GM23338 (cell line): Measurements from ENCODE around the gene SRMS. TPM values are rescaled to one million over a fixed set of nuclear protein-coding genes. Genes with fewer than 3 reads are reported as not detected.

Experiments
- ATAC-seq: fragments of 200-7000 bp; cut with Tn5 transposase; 3 replicates; pipeline ENCODE4 v1.9.1; 2020
- DNase-seq: peaks from one replicate; pipeline ENCODE4 v3.0.0-alpha.2; 2015; ENCODE audit warnings: low spot score
- H2AFZ ChIP-seq: fragments of 200-600 bp; sonication (generic); 2 replicates; pipeline ENCODE4 v1.8.0; 2016; ENCODE audit warnings: antibody characterized with exemption, mild to moderate bottlenecking, moderate library complexity
- H3F3A ChIP-seq: fragments of 200-600 bp; sonication (generic); replicated peaks from 2 replicates; pipeline ENCODE4 v1.8.0; 2017; ENCODE audit warnings: antibody characterized with exemption, mixed run types, low read depth
- H3K27ac ChIP-seq: fragments of 200-600 bp; sonication (generic); 2 replicates; pipeline ENCODE4 v1.6.1; 2016; ENCODE audit warnings: low read depth
- H3K27me3 ChIP-seq: fragments of 200-600 bp; sonication (generic); 2 replicates; pipeline ENCODE4 v1.8.0; 2016; ENCODE audit warnings: mild to moderate bottlenecking, mixed run types, moderate library complexity; ENCODE audit not compliant: insufficient read depth
- H3K36me3 ChIP-seq: fragments of 200-600 bp; sonication (generic); 2 replicates; pipeline ENCODE4 v1.8.0; 2016; ENCODE audit warnings: mild to moderate bottlenecking; ENCODE audit not compliant: insufficient read depth
- H3K4me1 ChIP-seq: fragments of 200-600 bp; sonication (generic); 2 replicates; pipeline ENCODE4 v1.8.0; 2016; ENCODE audit warnings: mild to moderate bottlenecking, moderate library complexity; ENCODE audit not compliant: insufficient read depth
- H3K4me2 ChIP-seq: fragments of 200-600 bp; sonication (generic); 2 replicates; pipeline ENCODE4 v1.7.1; 2017; ENCODE audit warnings: mixed run types
- H3K4me3 ChIP-seq: fragments of 200-600 bp; sonication (generic); 2 replicates; pipeline ENCODE4 v1.6.1; 2016; ENCODE audit warnings: mixed run types
- H3K79me2 ChIP-seq: fragments of 200-600 bp; sonication (generic); replicated peaks from 2 replicates; pipeline ENCODE4 v1.8.0; 2017; ENCODE audit warnings: mild to moderate bottlenecking; ENCODE audit not compliant: insufficient read depth
- H3K9me2 ChIP-seq: fragments of 200-600 bp; sonication (generic); 2 replicates; pipeline ENCODE4 v1.8.0; 2017; ENCODE audit not compliant: insufficient read depth
- H4K20me1 ChIP-seq: fragments of 200-600 bp; sonication (generic); replicated peaks from 2 replicates; pipeline ENCODE4 v1.8.0; 2017; ENCODE audit warnings: mild to moderate bottlenecking; ENCODE audit not compliant: insufficient read depth
- H3K27ac Mint-ChIP-seq: 2 replicates; pipeline ENCODE4 v1.8.0; 2020; ENCODE audit warnings: inconsistent platforms, mild to moderate bottlenecking, moderate library complexity, mixed read lengths
- H3K27me3 Mint-ChIP-seq: 3 replicates; pipeline ENCODE4 v1.8.0; 2022; ENCODE audit warnings: low read depth, mild to moderate bottlenecking, moderate library complexity, mixed read lengths, inconsistent platforms; ENCODE audit not compliant: insufficient read depth, poor library complexity
- H3K36me3 Mint-ChIP-seq: 3 replicates; pipeline ENCODE4 v1.8.0; 2021; ENCODE audit warnings: low read depth, mild to moderate bottlenecking, inconsistent platforms, moderate library complexity, mixed read lengths
- H3K4me1 Mint-ChIP-seq: 3 replicates; pipeline ENCODE4 v1.8.0; 2020; ENCODE audit warnings: mild to moderate bottlenecking, inconsistent platforms, mixed read lengths
- H3K4me3 Mint-ChIP-seq: 3 replicates; pipeline ENCODE4 v1.8.0; 2021; ENCODE audit warnings: moderate library complexity, mild to moderate bottlenecking, inconsistent platforms, mixed read lengths
- H3K9me3 Mint-ChIP-seq: 3 replicates; pipeline ENCODE4 v1.8.0; 2020; ENCODE audit warnings: moderate library complexity, mild to moderate bottlenecking, inconsistent platforms, mixed read lengths
- CREB1 ChIP-seq: fragments of 250-450 bp; sonication (Bioruptor Pico); IDR thresholded peaks from 2 replicates; pipeline ENCODE4 v1.5.0; 2020; ENCODE audit warnings: low read depth, mild to moderate bottlenecking, moderate library complexity
- CTCF ChIP-seq, 2 experiments: fragments of 200-600 bp in 1 of 2; sonication (generic) in 1 of 2; conservative IDR thresholded peaks; 2 replicates each; pipeline versions ENCODE4 v1.5.1 to v1.6.1; 2016 to 2017; ENCODE audit warnings: antibody characterized with exemption in 2 of 2, low read depth in 2 of 2, mild to moderate bottlenecking in 2 of 2, moderate library complexity in 1 of 2
- EZH2phosphoT487 ChIP-seq: fragments of 200-600 bp; sonication (generic); IDR thresholded peaks from one replicate; pipeline ENCODE4 v1.8.1; 2018; ENCODE audit warnings: antibody characterized with exemption; ENCODE audit not compliant: unreplicated experiment
- NANOG ChIP-seq: IDR thresholded peaks from 2 replicates; pipeline ENCODE4 v1.6.1; 2016; ENCODE audit warnings: antibody characterized with exemption, borderline replicate concordance
- STAT1 ChIP-seq: IDR thresholded peaks from one replicate; pipeline ENCODE4 v1.6.1; 2016; ENCODE audit warnings: antibody characterized with exemption; ENCODE audit not compliant: unreplicated experiment
- ZNF331 ChIP-seq: fragments of 250-450 bp; sonication (Bioruptor Pico); IDR thresholded peaks from 2 replicates; pipeline ENCODE4 v1.5.0; 2020; ENCODE audit warnings: low read depth, mild to moderate bottlenecking, moderate library complexity
- polyA plus RNA-seq: library from polyadenylated mRNA; unstranded; fragments of >200 nt; fragmentation: Nextera tagmentation; extraction: Ambion mirVana; gene quantifications from 2 replicates; pipeline ENCODE4 v1.2.1, GENCODE V29; 2016
- total RNA-seq: library from RNA; depleted of rRNA; stranded (reverse); fragments of >200 nt; shearing (Covaris generic); gene quantifications from 2 replicates; pipeline ENCODE4 v1.2.3, GENCODE V29; 2014
- TF ChIP-seq, protein P1 (sequence below): IDR thresholded peaks from 2 replicates; pipeline ENCODE4 v1.6.1; 2016; ENCODE audit warnings: antibody characterized with exemption
- TF ChIP-seq, protein P2 (sequence below): IDR thresholded peaks from one replicate; pipeline ENCODE4 v1.6.1; 2018; ENCODE audit warnings: antibody characterized with exemption; ENCODE audit not compliant: unreplicated experiment

Gene SRMS
- total and polyA plus RNA-seq, 2 experiments from 2014 or later: 0.23 to 0.59 TPM

DNA sequence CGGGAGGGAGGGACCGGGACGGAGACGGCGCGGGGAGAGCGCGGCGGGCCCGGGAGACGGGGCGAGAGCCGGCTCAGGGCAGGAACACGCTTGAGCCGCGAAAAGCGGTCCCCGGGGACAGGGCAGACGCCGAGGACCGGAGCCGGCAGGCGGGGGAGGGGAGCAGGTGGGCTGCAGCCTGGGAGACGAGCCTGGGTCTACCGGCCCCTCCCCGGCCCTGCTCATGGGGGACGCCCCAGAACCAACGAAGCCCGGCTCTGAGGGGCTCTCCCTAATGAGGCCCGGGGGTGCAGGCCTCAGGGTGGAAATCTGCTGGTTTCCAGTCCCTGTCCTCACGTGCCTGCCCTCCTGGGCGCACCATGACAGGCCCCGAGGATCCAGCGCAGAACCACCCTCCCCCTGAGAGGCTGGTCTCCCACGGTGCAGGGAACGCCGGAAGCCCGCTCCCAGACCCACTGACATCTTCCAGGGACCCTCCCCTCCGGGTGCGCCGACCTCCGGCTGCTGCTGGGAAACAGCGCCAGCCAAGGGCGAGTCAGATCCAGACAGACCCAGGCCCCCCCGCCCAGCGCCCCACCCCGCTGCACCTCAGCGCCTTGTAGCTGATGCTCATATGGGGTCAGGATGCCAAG lies 48.1 kb downstream of the SRMS start:
- Mint-ChIP-seq H3K27ac (no peak overlapping the region), H3K27me3 (peaks cover 28% of the 10 kb centered on the region), H3K36me3 (no peaks in the 10 kb centered on the region), H3K9me3 (0 out of 3 replicates have a peak, but pooled peaks cover 5% of the 10 kb centered on the region), H3K4me1 (peaks cover 5% of the 10 kb centered on the region; the same call in 2 of the 3 replicates), H3K4me3 (peak overlapping the region; percentile 57)
- H3K79me2 ChIP-seq: no peaks in the 10 kb centered on the region
- no peaks in the 10 kb centered on the region for H3K36me3 ChIP-seq
- DNase-seq (no peak), ATAC-seq (peak; percentile 9; the same call in 2 of the 3 replicates)
- TF ChIP-seq NANOG (no peak), ZNF331 (CRISPR knock-in tag) (no peak)
- TF ChIP-seq, protein P1, sequence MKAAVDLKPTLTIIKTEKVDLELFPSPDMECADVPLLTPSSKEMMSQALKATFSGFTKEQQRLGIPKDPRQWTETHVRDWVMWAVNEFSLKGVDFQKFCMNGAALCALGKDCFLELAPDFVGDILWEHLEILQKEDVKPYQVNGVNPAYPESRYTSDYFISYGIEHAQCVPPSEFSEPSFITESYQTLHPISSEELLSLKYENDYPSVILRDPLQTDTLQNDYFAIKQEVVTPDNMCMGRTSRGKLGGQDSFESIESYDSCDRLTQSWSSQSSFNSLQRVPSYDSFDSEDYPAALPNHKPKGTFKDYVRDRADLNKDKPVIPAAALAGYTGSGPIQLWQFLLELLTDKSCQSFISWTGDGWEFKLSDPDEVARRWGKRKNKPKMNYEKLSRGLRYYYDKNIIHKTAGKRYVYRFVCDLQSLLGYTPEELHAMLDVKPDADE: no peak
- H2AFZ ChIP-seq: 0 out of 2 replicates have a peak overlapping the region, but pooled peaks have one; percentile 66
- no peaks in the 10 kb centered on the region for H4K20me1 ChIP-seq
- H3K4me2 ChIP-seq: peak overlapping the region; percentile 80
- H3K4me3 ChIP-seq: peak overlapping the region; percentile 56
- no peaks in the 10 kb centered on the region for H3K9me2 ChIP-seq
- no peaks in the 10 kb centered on the region for H3F3A ChIP-seq
- H3K27ac ChIP-seq: no peak overlapping the region
- H3K4me1 ChIP-seq: peaks cover 20% of the 10 kb centered on the region
- peaks cover 36% of the 10 kb centered on the region for H3K27me3 ChIP-seq

GRCh38 chr20:63498960-63499337 lies 48.6 kb downstream of the SRMS start, which contains the start of gene EEF1A2:
Gene EEF1A2, minus strand, starts transcription at chr20:63499083. Its CDS starts 1,320 bp downstream, at chr20:63497763.
- Histone ChIP-seq H3K36me3 (no peaks in the 10 kb centered on the region), H3K9me2 (no peaks in the 10 kb centered on the region), H3F3A (no peaks in the 10 kb centered on the region), H3K4me1 (peaks cover 20% of the 10 kb centered on the region), H2AFZ (0 out of 2 replicates have a peak within 1 kb of the TSS, but pooled peaks have one; percentile 66), H3K4me3 (peak within 1 kb of the TSS; percentile 56), H3K27me3 (peaks cover 36% of the 10 kb centered on the region), H3K27ac (no peak within 1 kb of the TSS), H3K4me2 (peak within 1 kb of the TSS; percentile 80), H4K20me1 (no peaks in the 10 kb centered on the region), H3K79me2 (no peaks in the 10 kb centered on the region)
- H3K4me3 Mint-ChIP-seq: peak within 1 kb of the TSS; percentile 69
- TF ChIP-seq, protein P2, sequence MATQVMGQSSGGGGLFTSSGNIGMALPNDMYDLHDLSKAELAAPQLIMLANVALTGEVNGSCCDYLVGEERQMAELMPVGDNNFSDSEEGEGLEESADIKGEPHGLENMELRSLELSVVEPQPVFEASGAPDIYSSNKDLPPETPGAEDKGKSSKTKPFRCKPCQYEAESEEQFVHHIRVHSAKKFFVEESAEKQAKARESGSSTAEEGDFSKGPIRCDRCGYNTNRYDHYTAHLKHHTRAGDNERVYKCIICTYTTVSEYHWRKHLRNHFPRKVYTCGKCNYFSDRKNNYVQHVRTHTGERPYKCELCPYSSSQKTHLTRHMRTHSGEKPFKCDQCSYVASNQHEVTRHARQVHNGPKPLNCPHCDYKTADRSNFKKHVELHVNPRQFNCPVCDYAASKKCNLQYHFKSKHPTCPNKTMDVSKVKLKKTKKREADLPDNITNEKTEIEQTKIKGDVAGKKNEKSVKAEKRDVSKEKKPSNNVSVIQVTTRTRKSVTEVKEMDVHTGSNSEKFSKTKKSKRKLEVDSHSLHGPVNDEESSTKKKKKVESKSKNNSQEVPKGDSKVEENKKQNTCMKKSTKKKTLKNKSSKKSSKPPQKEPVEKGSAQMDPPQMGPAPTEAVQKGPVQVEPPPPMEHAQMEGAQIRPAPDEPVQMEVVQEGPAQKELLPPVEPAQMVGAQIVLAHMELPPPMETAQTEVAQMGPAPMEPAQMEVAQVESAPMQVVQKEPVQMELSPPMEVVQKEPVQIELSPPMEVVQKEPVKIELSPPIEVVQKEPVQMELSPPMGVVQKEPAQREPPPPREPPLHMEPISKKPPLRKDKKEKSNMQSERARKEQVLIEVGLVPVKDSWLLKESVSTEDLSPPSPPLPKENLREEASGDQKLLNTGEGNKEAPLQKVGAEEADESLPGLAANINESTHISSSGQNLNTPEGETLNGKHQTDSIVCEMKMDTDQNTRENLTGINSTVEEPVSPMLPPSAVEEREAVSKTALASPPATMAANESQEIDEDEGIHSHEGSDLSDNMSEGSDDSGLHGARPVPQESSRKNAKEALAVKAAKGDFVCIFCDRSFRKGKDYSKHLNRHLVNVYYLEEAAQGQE: no peak
- TF ChIP-seq EZH2phosphoT487 (no peak), NANOG (no peak), CTCF (conservative IDR thresholded peaks at IDR 0.05; ENCODE audit: low read depth in 2 of 2) (0 out of 4 replicates have a peak, but pooled peaks of 1 of the 2 experiments have one; percentile 5), STAT1 (no peak), CREB1 (CRISPR knock-in tag) (no peak)
- H3K27me3 Mint-ChIP-seq: peaks cover 28% of the 10 kb centered on the region
- H3K4me1 Mint-ChIP-seq: peaks cover 5% of the 10 kb centered on the region; the same call in 2 of the 3 replicates
- no peaks in the 10 kb centered on the region for H3K9me3 Mint-ChIP-seq
- no peak within 1 kb of the TSS for H3K27ac Mint-ChIP-seq
- DNase-seq (no peak), ATAC-seq (no peak)
- no peaks in the 10 kb centered on the region for H3K36me3 Mint-ChIP-seq
